ENCODE measurements around the gene UFC1. TPM values are rescaled to one million over a fixed set of nuclear protein-coding genes. Genes with fewer than 3 reads are reported as not detected.

The UFC1 gene
- total and polyA plus RNA-seq, 9 donors: 63.2 to 209 (median 107) TPM

GRCh38 chr1:161132410-161133219 lies 21.2 kb upstream of the UFC1 start, which contains the start of gene DEDD:
TSS of gene DEDD (minus strand) at chr1:161132667. CDS start at chr1:161124462, 8,205 bp downstream.
- no peaks in the 10 kb centered on the region for H3K9me3 ChIP-seq
- H3K4me3 ChIP-seq: peak within 1 kb of the TSS; percentile 77
- peak; percentile 45 for TF ChIP-seq POLR2A (IDR thresholded peaks at IDR 0.05)
- TF ChIP-seq EP300 (IDR thresholded peaks at IDR 0.05): peak; percentile 32
- TF ChIP-seq CTCF (IDR thresholded peaks at IDR 0.05): no peak
- H3K36me3 ChIP-seq: no peaks in the 10 kb centered on the region
- intact Hi-C loops (cut with DNase I): no loop called here
- no peaks in the 10 kb centered on the region for H3K27me3 ChIP-seq
- H3K4me1 ChIP-seq (ENCODE audit: insufficient read depth): peaks cover 5% of the 10 kb centered on the region
- H3K27ac ChIP-seq: peak within 1 kb of the TSS; percentile 95 to 97
- DNase-seq: peak; percentile 93 to 95 (median 94)
- 0 to 1% (median 1%) methylated on average over 65 to 68 of the region's 68 CpGs for WGBS, 3 donors

DNA sequence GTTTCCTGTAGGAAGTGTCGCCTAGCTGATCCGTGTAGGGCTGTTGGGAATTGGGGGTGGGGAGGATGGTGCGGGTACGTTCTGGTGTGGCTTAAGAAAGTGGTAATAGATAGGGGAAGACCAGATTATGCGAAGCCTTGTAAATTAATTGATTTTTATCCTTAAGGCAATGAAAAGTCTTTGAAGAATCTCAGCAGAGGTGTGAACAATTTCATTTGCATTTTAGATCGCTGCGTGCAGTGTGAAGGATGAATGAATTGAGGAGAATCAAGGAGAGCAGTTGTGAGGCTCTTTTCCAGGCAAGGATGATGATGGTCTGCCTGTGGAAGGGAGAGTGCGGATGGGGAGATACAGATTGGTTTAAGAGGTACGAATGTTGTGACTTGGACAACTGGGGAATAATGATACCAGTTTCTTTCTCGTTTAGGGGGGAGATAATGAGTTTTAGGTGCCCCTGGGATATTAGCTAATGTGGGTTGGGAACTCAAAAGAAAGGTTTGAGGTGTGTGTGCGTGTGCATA lies 20.5 kb upstream of the UFC1 start:
- H3K36me3 ChIP-seq: no peaks in the 10 kb centered on the region
- 4 to 6% (median 4%) methylated on average over 11 of the region's 11 CpGs for WGBS, 3 donors

GRCh38 chr1:161137881-161138280 lies 15.9 kb upstream of the UFC1 start:
- intact Hi-C loops (cut with DNase I): no loop called here
- no peak overlapping the region for H3K4me3 ChIP-seq
- H3K36me3 ChIP-seq: no peaks in the 10 kb centered on the region
- no peaks in the 10 kb centered on the region for H3K27me3 ChIP-seq
- TF ChIP-seq CTCF (IDR thresholded peaks at IDR 0.05): no peak
- no peak for TF ChIP-seq POLR2A (IDR thresholded peaks at IDR 0.05)
- TF ChIP-seq EP300 (IDR thresholded peaks at IDR 0.05): no peak
- H3K27ac ChIP-seq: no peak overlapping the region
- no peaks in the 10 kb centered on the region for H3K9me3 ChIP-seq
- peaks cover 2% of the 10 kb centered on the region for H3K4me1 ChIP-seq (ENCODE audit: insufficient read depth)
- DNase-seq: no peak
- 54 to 68% (median 57%) methylated on average over 3 of the region's 3 CpGs for WGBS, 3 donors

More for the DNA sequence above, 20.5 kb upstream of the UFC1 start:
- peak overlapping the region; percentile 77 for H3K4me3 ChIP-seq
- peak overlapping the region; percentile 95 to 97 for H3K27ac ChIP-seq
- H3K9me3 ChIP-seq: no peaks in the 10 kb centered on the region
- H3K27me3 ChIP-seq: no peaks in the 10 kb centered on the region
- TF ChIP-seq POLR2A (IDR thresholded peaks at IDR 0.05) (no peak), EP300 (IDR thresholded peaks at IDR 0.05) (no peak), CTCF (IDR thresholded peaks at IDR 0.05) (no peak)
- intact Hi-C loops (cut with DNase I): no loop called here
- DNase-seq: no peak
- peaks cover 5% of the 10 kb centered on the region for H3K4me1 ChIP-seq (ENCODE audit: insufficient read depth)

- 80 to 88% (median 81%) methylated on average over 1 of the region's 1 CpG for WGBS, 3 donors
- Histone ChIP-seq H3K4me1 (ENCODE audit: insufficient read depth) (peaks cover 2% of the 10 kb centered on the region), H3K36me3 (no peaks in the 10 kb centered on the region), H3K9me3 (no peaks in the 10 kb centered on the region), H3K27me3 (no peaks in the 10 kb centered on the region), H3K27ac (no peak overlapping the region), H3K4me3 (no peak overlapping the region)
- no peak for DNase-seq
- no peak for TF ChIP-seq POLR2A (IDR thresholded peaks at IDR 0.05)
- no peak for TF ChIP-seq EP300 (IDR thresholded peaks at IDR 0.05)
- TF ChIP-seq CTCF (IDR thresholded peaks at IDR 0.05): no peak
- intact Hi-C loops (cut with DNase I): no loop called here
Measured at GRCh38 chr1:161138431-161138830, 15.3 kb upstream of the UFC1 start.
